Measurements from ENCODE around the gene CEP250.

CEP250 gene

DNA sequence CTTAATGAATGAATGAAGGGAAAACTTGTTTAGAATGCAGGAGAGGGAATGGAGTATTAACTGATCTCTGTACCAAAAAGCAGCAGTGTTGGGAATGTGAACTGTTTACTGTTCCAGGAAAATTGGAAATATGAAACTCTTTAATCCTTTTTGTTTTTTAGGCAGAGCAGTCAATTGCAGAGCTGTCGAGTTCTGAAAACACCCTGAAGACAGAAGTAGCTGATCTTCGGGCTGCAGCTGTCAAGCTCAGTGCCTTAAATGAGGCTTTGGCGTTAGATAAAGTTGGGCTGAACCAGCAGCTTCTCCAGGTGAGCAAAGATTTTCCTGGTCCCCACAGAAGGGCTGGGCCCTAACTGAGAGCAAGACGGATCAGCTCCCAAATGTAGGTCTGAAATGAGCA is 20.9 kb downstream of the CEP250 start:
- H2BK5ac ChIP-seq (ENCODE audit: low read length), result no peak overlapping the region
- H3K79me2 ChIP-seq (ENCODE audit: control insufficient read depth, insufficient read depth, low read length), result no peaks in the 10 kb centered on the region
- H4K5ac ChIP-seq (ENCODE audit: low read length), result no peak overlapping the region
- no peak overlapping the region for H3K4me2 ChIP-seq (ENCODE audit: low read length)
- no peak overlapping the region for H3K4me3 ChIP-seq (ENCODE audit: low read length)
- no CpG with 5 or more reads among the region's 4 CpGs for WGBS (ENCODE audit: extremely low coverage, insufficient coverage, low lambda C conversion rate)
- no peak overlapping the region for H2BK15ac ChIP-seq (replicated peaks; ENCODE audit: low read depth)
- H3K4ac ChIP-seq (ENCODE audit: low read depth, low read length), result no peak overlapping the region
- no peak overlapping the region for H3K23ac ChIP-seq (ENCODE audit: low read length)
- H3K9ac ChIP-seq (ENCODE audit: low read length), result no peak overlapping the region
- no peaks in the 10 kb centered on the region for H3K27me3 ChIP-seq (ENCODE audit: insufficient read depth, low read length, poor library complexity)
- no peak overlapping the region for H4K8ac ChIP-seq (ENCODE audit: low read depth, low read length)
- H3K18ac ChIP-seq (ENCODE audit: low read length), result no peak overlapping the region
- no peak overlapping the region for H2BK120ac ChIP-seq (ENCODE audit: low read depth, low read length)
- no peak overlapping the region for H3K27ac ChIP-seq (ENCODE audit: low read depth, low read length)
- no peaks in the 10 kb centered on the region for H3K79me1 ChIP-seq (ENCODE audit: low read length)
- no peak overlapping the region for H2AK5ac ChIP-seq (ENCODE audit: low read length)
- no peaks in the 10 kb centered on the region for H3K4me1 ChIP-seq (ENCODE audit: control insufficient read depth, low read depth, low read length)
- no peak overlapping the region for H3K56ac ChIP-seq (ENCODE audit: low read length)
- H3K36me3 ChIP-seq (ENCODE audit: control insufficient read depth, insufficient read depth, low read length), result peaks cover 4% of the 10 kb centered on the region
- DNase-seq, result no peak

- peak; percentile 74 for DNase-seq
- no CpG with 5 or more reads among the region's 16 CpGs for WGBS (ENCODE audit: extremely low coverage, insufficient coverage, low lambda C conversion rate)
- H2BK5ac ChIP-seq (ENCODE audit: low read length), result no peak overlapping the region
Observed at GRCh38 chr20:35478804-35479472, 23.5 kb downstream of the CEP250 start.

DNA sequence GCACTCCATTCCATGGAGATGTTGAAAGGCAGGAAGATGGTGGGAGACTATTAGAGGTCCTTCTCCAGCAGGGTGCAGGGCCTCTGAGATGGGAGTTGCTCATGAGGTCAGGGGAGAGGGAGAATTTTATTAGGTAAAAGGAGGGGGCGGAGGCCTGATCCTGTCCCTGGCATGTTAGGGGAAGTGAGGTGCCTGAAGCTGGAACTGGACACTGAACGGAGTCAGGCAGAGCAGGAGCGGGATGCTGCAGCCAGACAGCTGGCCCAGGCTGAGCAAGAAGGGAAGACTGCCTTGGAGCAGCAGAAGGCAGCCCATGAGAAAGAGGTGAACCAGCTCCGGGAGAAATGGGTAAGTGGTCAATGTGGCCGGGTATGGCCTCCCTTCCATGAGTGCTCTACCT is 24.4 kb downstream of the CEP250 start:
- Histone ChIP-seq H3K79me2 (ENCODE audit: control insufficient read depth, insufficient read depth, low read length) (no peaks in the 10 kb centered on the region), H3K27me3 (ENCODE audit: insufficient read depth, low read length, poor library complexity) (no peaks in the 10 kb centered on the region), H2BK120ac (ENCODE audit: low read depth, low read length) (no peak overlapping the region), H3K18ac (ENCODE audit: low read length) (no peak overlapping the region), H2BK15ac (replicated peaks; ENCODE audit: low read depth) (no peak overlapping the region), H3K36me3 (ENCODE audit: control insufficient read depth, insufficient read depth, low read length) (peaks cover 4% of the 10 kb centered on the region), H3K4me1 (ENCODE audit: control insufficient read depth, low read depth, low read length) (no peaks in the 10 kb centered on the region), H3K4me3 (ENCODE audit: low read length) (no peak overlapping the region), H2AK5ac (ENCODE audit: low read length) (no peak overlapping the region), H3K4ac (ENCODE audit: low read depth, low read length) (no peak overlapping the region), H4K5ac (ENCODE audit: low read length) (no peak overlapping the region), H3K9ac (ENCODE audit: low read length) (no peak overlapping the region), H4K8ac (ENCODE audit: low read depth, low read length) (no peak overlapping the region), H3K27ac (ENCODE audit: low read depth, low read length) (no peak overlapping the region), H2BK5ac (ENCODE audit: low read length) (no peak overlapping the region), H3K4me2 (ENCODE audit: low read length) (no peak overlapping the region), H3K79me1 (ENCODE audit: low read length) (no peaks in the 10 kb centered on the region), H3K56ac (ENCODE audit: low read length) (no peak overlapping the region), H3K23ac (ENCODE audit: low read length) (no peak overlapping the region)
- no CpG with 5 or more reads among the region's 5 CpGs for WGBS (ENCODE audit: extremely low coverage, insufficient coverage, low lambda C conversion rate)
- no peak for DNase-seq

More at GRCh38 chr20:35478804-35479472, 23.5 kb downstream of the CEP250 start:
- no peaks in the 10 kb centered on the region for H3K4me1 ChIP-seq (ENCODE audit: control insufficient read depth, low read depth, low read length)
- H3K18ac ChIP-seq (ENCODE audit: low read length), result no peak overlapping the region
- no peak overlapping the region for H3K4me3 ChIP-seq (ENCODE audit: low read length)
- H3K79me1 ChIP-seq (ENCODE audit: low read length), result no peaks in the 10 kb centered on the region
- H3K4me2 ChIP-seq (ENCODE audit: low read length), result no peak overlapping the region
- H4K5ac ChIP-seq (ENCODE audit: low read length), result no peak overlapping the region
- peaks cover 4% of the 10 kb centered on the region for H3K36me3 ChIP-seq (ENCODE audit: control insufficient read depth, insufficient read depth, low read length)
- H3K4ac ChIP-seq (ENCODE audit: low read depth, low read length), result no peak overlapping the region
- H3K23ac ChIP-seq (ENCODE audit: low read length), result no peak overlapping the region
- H3K56ac ChIP-seq (ENCODE audit: low read length), result no peak overlapping the region
- no peak overlapping the region for H2AK5ac ChIP-seq (ENCODE audit: low read length)
- no peak overlapping the region for H3K9ac ChIP-seq (ENCODE audit: low read length)
- no peak overlapping the region for H3K27ac ChIP-seq (ENCODE audit: low read depth, low read length)
- H2BK120ac ChIP-seq (ENCODE audit: low read depth, low read length), result no peak overlapping the region
- no peak overlapping the region for H2BK15ac ChIP-seq (replicated peaks; ENCODE audit: low read depth)
- H3K27me3 ChIP-seq (ENCODE audit: insufficient read depth, low read length, poor library complexity), result no peaks in the 10 kb centered on the region
- no peaks in the 10 kb centered on the region for H3K79me2 ChIP-seq (ENCODE audit: control insufficient read depth, insufficient read depth, low read length)
- no peak overlapping the region for H4K8ac ChIP-seq (ENCODE audit: low read depth, low read length)

- peaks cover 4% of the 10 kb centered on the region for H3K36me3 ChIP-seq (ENCODE audit: control insufficient read depth, insufficient read depth, low read length)
- no CpG with 5 or more reads among the region's 4 CpGs for WGBS (ENCODE audit: extremely low coverage, insufficient coverage, low lambda C conversion rate)
- no peak overlapping the region for H3K27ac ChIP-seq (ENCODE audit: low read depth, low read length)
- no peak overlapping the region for H2BK120ac ChIP-seq (ENCODE audit: low read depth, low read length)
- H3K18ac ChIP-seq (ENCODE audit: low read length), result no peak overlapping the region
- H3K79me2 ChIP-seq (ENCODE audit: control insufficient read depth, insufficient read depth, low read length), result no peaks in the 10 kb centered on the region
- DNase-seq, result no peak
- no peak overlapping the region for H2BK5ac ChIP-seq (ENCODE audit: low read length)
- no peak overlapping the region for H4K8ac ChIP-seq (ENCODE audit: low read depth, low read length)
- no peak overlapping the region for H2BK15ac ChIP-seq (replicated peaks; ENCODE audit: low read depth)
- H3K4me2 ChIP-seq (ENCODE audit: low read length), result no peak overlapping the region
- H3K79me1 ChIP-seq (ENCODE audit: low read length), result no peaks in the 10 kb centered on the region
- H3K27me3 ChIP-seq (ENCODE audit: insufficient read depth, low read length, poor library complexity), result no peaks in the 10 kb centered on the region
- no peak overlapping the region for H2AK5ac ChIP-seq (ENCODE audit: low read length)
- H3K9ac ChIP-seq (ENCODE audit: low read length), result no peak overlapping the region
- no peak overlapping the region for H4K5ac ChIP-seq (ENCODE audit: low read length)
- no peak overlapping the region for H3K4ac ChIP-seq (ENCODE audit: low read depth, low read length)
- H3K23ac ChIP-seq (ENCODE audit: low read length), result no peak overlapping the region
- H3K4me3 ChIP-seq (ENCODE audit: low read length), result no peak overlapping the region
- no peak overlapping the region for H3K56ac ChIP-seq (ENCODE audit: low read length)
- no peaks in the 10 kb centered on the region for H3K4me1 ChIP-seq (ENCODE audit: control insufficient read depth, low read depth, low read length)
Observed at GRCh38 chr20:35487479-35487878, 32.1 kb downstream of the CEP250 start.

DNA sequence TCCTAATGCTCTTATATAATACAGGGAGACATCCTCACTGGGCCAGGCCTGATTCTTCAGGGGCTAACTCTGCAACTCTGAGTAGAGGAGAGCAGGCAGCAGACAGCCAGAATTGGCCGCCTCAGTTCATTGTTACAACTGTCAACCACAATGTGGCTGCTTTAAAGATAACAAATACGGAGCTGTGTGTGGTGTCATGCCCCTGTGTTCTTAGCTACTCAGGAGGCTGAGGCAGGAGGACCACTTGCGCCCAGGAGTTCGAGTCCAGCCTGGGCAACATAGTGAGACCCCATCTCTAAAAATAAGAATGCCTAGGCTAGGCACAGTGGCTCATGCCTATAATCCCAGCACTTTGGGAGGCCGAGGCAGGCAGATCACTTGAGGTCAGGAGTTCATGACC is 34.3 kb downstream of the CEP250 start:
- Histone ChIP-seq H3K27ac (ENCODE audit: low read depth, low read length) (no peak overlapping the region), H2AK5ac (ENCODE audit: low read length) (no peak overlapping the region), H3K27me3 (ENCODE audit: insufficient read depth, low read length, poor library complexity) (no peaks in the 10 kb centered on the region), H4K8ac (ENCODE audit: low read depth, low read length) (no peak overlapping the region), H3K4me2 (ENCODE audit: low read length) (no peak overlapping the region), H3K9ac (ENCODE audit: low read length) (no peak overlapping the region), H2BK15ac (replicated peaks; ENCODE audit: low read depth) (no peak overlapping the region), H4K5ac (ENCODE audit: low read length) (no peak overlapping the region), H3K4me3 (ENCODE audit: low read length) (no peak overlapping the region), H3K4ac (ENCODE audit: low read depth, low read length) (no peak overlapping the region), H3K4me1 (ENCODE audit: control insufficient read depth, low read depth, low read length) (no peaks in the 10 kb centered on the region), H2BK120ac (ENCODE audit: low read depth, low read length) (no peak overlapping the region), H3K23ac (ENCODE audit: low read length) (no peak overlapping the region), H2BK5ac (ENCODE audit: low read length) (no peak overlapping the region), H3K36me3 (ENCODE audit: control insufficient read depth, insufficient read depth, low read length) (peaks cover 8% of the 10 kb centered on the region), H3K79me1 (ENCODE audit: low read length) (no peaks in the 10 kb centered on the region), H3K56ac (ENCODE audit: low read length) (no peak overlapping the region), H3K79me2 (ENCODE audit: control insufficient read depth, insufficient read depth, low read length) (no peaks in the 10 kb centered on the region), H3K18ac (ENCODE audit: low read length) (no peak overlapping the region)
- no peak for DNase-seq
- WGBS (ENCODE audit: extremely low coverage, insufficient coverage, low lambda C conversion rate), result no CpG with 5 or more reads among the region's 5 CpGs

DNA sequence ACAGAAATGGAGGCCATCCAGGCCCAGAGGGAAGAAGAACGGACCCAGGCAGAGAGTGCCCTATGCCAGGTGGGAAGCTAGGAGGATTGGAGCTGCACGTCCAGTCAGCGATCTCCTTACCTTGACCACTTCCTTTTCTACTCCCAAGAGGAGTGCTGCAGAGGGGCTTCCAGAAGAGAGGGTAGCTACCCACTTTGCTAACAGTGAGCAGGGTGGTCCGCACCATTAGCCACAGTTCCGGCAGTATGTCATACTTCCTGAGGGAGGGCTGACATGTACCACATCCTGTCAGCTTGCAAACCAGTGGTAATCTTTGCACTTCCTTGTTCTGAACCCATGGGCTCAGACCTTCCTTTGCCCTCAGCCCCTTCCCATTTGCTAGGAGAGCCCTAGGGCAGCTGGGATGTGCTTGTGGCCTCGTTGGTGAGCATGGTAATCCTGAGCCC is 35.4 kb downstream of the CEP250 start:
- no peak for DNase-seq
- no peak overlapping the region for H3K27ac ChIP-seq (ENCODE audit: low read depth, low read length)

More for the DNA sequence above, 35.4 kb downstream of the CEP250 start:
- Histone ChIP-seq H3K4me1 (ENCODE audit: control insufficient read depth, low read depth, low read length) (no peaks in the 10 kb centered on the region), H3K23ac (ENCODE audit: low read length) (no peak overlapping the region), H2BK120ac (ENCODE audit: low read depth, low read length) (no peak overlapping the region), H3K56ac (ENCODE audit: low read length) (no peak overlapping the region), H4K5ac (ENCODE audit: low read length) (no peak overlapping the region), H2AK5ac (ENCODE audit: low read length) (no peak overlapping the region), H3K79me2 (ENCODE audit: control insufficient read depth, insufficient read depth, low read length) (no peaks in the 10 kb centered on the region), H3K4me2 (ENCODE audit: low read length) (no peak overlapping the region), H2BK5ac (ENCODE audit: low read length) (no peak overlapping the region), H3K4ac (ENCODE audit: low read depth, low read length) (no peak overlapping the region), H3K9ac (ENCODE audit: low read length) (no peak overlapping the region), H4K8ac (ENCODE audit: low read depth, low read length) (no peak overlapping the region), H3K79me1 (ENCODE audit: low read length) (no peaks in the 10 kb centered on the region), H3K4me3 (ENCODE audit: low read length) (no peak overlapping the region), H3K18ac (ENCODE audit: low read length) (no peak overlapping the region), H3K27me3 (ENCODE audit: insufficient read depth, low read length, poor library complexity) (no peaks in the 10 kb centered on the region), H3K36me3 (ENCODE audit: control insufficient read depth, insufficient read depth, low read length) (peaks cover 8% of the 10 kb centered on the region), H2BK15ac (replicated peaks; ENCODE audit: low read depth) (no peak overlapping the region)
- WGBS (ENCODE audit: extremely low coverage, insufficient coverage, low lambda C conversion rate), result no CpG with 5 or more reads among the region's 6 CpGs

Measured in mesendoderm (in vitro differentiated cells).